ENCODE measurements around the gene GALNT10.
"Not testable (repeated sequence)": the region's sequence is repeated elsewhere in the genome, so short reads cannot be mapped to it uniquely, and the experiment has no call there.

GALNT10 gene

GRCh38 chr5:154358516-154359220 lies 168.1 kb downstream of the GALNT10 start:
- no peak for DNase-seq

DNA sequence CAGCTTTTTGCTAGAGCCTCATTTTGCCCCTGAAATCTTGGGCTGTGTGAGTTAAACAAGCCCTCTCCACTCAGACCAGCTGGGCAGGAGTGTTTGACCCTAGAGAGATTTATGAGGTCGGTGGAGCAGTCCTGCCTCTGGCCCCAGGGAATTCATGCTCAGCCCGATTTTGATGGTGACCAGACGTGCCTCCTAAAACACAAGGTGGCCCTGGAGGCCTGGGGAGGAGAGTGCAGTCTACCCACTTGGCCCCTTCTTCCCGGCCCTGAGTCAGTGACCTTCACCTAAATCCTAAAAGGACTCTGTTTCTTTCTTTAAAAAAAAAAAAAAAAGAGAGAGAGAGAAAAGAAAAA lies 168.7 kb downstream of the GALNT10 start:
- DNase-seq, result no peak

- DNase-seq, result not testable (repeated sequence)
These were observed 169.7 kb downstream of the GALNT10 start for GRCh38 chr5:154360241-154360640.

GRCh38 chr5:154363411-154363810 lies 172.9 kb downstream of the GALNT10 start:
- DNase-seq, result no peak

GRCh38 chr5:154364771-154365170 lies 174.2 kb downstream of the GALNT10 start:
- no peak for DNase-seq

GRCh38 chr5:154365823-154366222 lies 175.3 kb downstream of the GALNT10 start:
- DNase-seq, result no peak

DNA sequence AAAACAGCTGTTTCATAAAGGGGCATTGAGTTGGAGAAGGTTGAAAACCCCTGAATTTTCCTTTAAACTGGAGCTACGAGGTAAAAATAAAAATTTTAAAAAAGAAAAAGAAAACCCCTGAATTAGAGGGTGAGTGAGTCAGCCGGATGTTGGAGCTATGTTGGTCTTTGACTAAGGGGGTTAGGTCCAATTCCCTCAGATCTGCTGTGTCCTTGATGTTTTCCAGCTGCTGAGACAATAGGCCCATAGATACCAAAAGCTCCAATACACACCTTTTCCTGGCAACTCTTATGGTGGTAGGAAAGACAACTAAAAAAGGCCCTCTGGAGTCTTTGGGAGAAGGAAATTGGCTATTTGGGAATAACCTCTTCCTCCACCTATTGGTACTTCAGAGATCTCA lies 175.8 kb downstream of the GALNT10 start:
- no peak for DNase-seq

DNA sequence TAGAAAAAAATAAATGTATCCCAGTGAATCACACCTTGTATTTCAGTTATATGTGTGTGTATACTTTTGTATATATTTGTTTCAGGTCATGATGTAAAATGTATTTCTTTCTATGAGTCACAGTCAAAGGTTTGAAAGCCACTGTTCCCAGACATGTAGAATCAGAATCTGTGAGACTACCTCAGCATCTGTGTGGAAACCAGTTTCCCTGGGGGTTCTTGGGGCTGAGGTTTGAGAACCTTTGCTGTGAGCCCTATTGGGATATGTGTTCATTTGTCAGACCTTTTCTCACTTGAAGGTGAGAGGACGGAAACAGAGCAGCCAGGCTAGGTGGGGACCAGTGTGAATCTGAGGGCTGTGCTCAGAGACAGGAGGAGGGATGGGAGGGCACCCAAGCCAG lies 176.6 kb downstream of the GALNT10 start:
- no peak for DNase-seq

GRCh38 chr5:154368041-154368800 lies 177.7 kb downstream of the GALNT10 start:
- DNase-seq, result no peak

GRCh38 chr5:154369682-154370081 lies 179.1 kb downstream of the GALNT10 start:
- no peak for DNase-seq

GRCh38 chr5:154370119-154370518 lies 179.6 kb downstream of the GALNT10 start:
- no peak for DNase-seq

GRCh38 chr5:154370813-154371212 lies 180.3 kb downstream of the GALNT10 start:
- no peak for DNase-seq

GRCh38 chr5:154371687-154372086 lies 181.2 kb downstream of the GALNT10 start:
- no peak for DNase-seq

DNA sequence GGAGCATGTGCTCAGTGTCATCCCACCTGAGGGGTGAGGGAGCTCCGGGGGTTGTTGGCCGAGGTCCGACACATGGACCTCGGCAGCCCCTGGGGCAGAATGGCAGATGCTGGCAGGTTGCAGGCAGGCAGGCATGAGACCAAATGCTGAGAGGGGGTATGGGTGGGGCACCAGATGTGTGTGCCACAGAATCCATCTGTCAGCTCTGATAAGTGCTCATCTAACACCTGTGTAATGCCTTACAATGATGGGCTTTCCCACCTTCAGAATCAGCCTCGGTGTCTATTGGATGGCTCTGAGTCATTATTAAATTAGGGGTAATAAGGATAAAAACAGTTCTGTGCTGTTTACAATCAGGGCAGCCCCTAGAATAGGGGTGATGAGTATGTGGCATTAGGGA lies 182.1 kb downstream of the GALNT10 start:
- no peak for DNase-seq

- DNase-seq, result no peak
These were observed 182.8 kb downstream of the GALNT10 start for GRCh38 chr5:154373326-154373725.

DNA sequence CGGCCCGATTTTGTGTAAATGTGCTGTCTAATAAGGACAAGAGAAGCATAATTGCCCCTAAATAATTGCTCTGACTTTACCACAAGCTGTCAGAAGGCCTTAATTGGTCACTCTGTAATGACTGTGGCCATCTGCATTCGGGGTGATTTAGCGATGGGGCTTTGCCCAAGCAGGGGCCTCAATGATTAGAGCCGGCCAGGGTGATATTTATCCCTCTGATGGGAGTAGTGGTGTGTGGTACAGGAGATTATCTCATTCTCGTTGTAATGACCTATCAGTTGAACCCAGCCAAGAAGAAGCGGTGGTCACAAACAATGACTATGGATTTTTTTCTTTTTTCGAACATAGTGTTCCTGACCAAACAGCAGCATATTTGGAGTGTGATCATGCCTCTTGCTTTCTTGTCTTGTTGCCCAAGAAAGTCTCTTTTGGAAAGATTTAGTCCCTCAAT lies 183.2 kb downstream of the GALNT10 start:
- no peak for DNase-seq

- DNase-seq, result no peak
These were observed 183.7 kb downstream of the GALNT10 start for GRCh38 chr5:154374264-154374663.

GRCh38 chr5:154375329-154376008 lies 184.9 kb downstream of the GALNT10 start:
- no peak for DNase-seq

- DNase-seq, result no peak
These were observed 185.9 kb downstream of the GALNT10 start for GRCh38 chr5:154376481-154376880.

GRCh38 chr5:154377754-154378533 lies 187.4 kb downstream of the GALNT10 start:
- DNase-seq, result no peak

DNA sequence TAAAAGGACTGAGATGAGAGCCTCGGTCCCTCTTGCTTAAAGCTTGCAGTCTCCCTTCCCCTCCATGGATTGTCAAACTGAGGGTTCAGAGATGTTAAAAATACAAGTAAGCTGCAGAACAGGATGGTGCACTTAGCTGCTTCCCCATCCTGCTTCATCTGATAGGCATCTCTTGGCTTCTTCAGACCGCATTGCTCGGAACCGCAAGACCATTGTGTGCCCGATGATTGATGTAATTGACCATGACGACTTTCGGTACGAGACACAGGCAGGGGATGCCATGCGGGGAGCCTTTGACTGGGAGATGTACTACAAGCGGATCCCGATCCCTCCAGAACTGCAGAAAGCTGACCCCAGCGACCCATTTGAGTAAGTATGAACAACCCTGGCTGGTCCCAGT lies 189.7 kb downstream of the GALNT10 start:
- DNase-seq, result no peak

GRCh38 chr5:154384480-154385235 lies 194.1 kb downstream of the GALNT10 start:
- DNase-seq, result no peak

DNA sequence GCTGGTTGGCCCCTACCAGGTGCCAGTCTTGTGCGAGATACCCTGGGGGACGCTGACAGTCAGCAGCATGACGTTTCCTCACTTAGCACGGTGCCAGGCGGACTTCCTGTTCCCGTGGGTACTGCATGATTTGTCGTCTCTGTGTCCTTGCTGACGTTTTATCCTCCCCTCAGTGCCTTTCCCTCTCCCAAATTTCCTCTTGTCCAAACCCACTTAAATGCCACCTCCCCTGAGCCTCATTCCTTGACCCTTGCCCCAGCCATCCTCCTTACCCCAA lies 194.6 kb downstream of the GALNT10 start:
- no peak for DNase-seq
